Brain microvascular endothelial cell (primary cell): ENCODE measurements around the gene RABL3.
"Not testable (repeated sequence)": the region's sequence is repeated elsewhere in the genome, so short reads cannot be mapped to it uniquely, and the experiment has no call there.

ENCODE experiments used
- DNase-seq: peaks from one replicate; pipeline ENCODE4 v3.0.0-alpha.2; 2020
- H3K27ac ChIP-seq: fragments of 250-450 bp; sonication (Bioruptor Pico); 2 replicates; pipeline ENCODE4 v1.5.1; 2020; ENCODE audit warnings: mild to moderate bottlenecking, moderate library complexity
- H3K27me3 ChIP-seq: fragments of 250-450 bp; sonication (Bioruptor Pico); replicated peaks from 2 replicates; pipeline ENCODE4 v1.5.1; 2020; ENCODE audit warnings: mild to moderate bottlenecking
- H3K36me3 ChIP-seq: fragments of 250-450 bp; sonication (Bioruptor Pico); replicated peaks from 2 replicates; pipeline ENCODE4 v1.5.1; 2020; ENCODE audit warnings: mild to moderate bottlenecking
- H3K4me3 ChIP-seq: 2 replicates; pipeline ENCODE4 v1.5.1; 2011; ENCODE audit warnings: low read depth, mild to moderate bottlenecking, control low read depth, low read length, moderate library complexity
- in situ Hi-C: cut with HindIII; loops from 2 replicates; pipeline ENCODE4 v1.10.0; 2017; ENCODE audit warnings: low sequenced_read_pairs, low pct_ligation_motif_present
- TF ChIP-seq, protein P1 (sequence below): IDR thresholded peaks from 2 replicates; pipeline ENCODE4 v1.5.1; 2011; ENCODE audit warnings: low read depth, mild to moderate bottlenecking, moderate library complexity, low read length, control low read depth, inconsistent platforms; ENCODE audit errors: missing control alignments

RABL3 gene, protein sequence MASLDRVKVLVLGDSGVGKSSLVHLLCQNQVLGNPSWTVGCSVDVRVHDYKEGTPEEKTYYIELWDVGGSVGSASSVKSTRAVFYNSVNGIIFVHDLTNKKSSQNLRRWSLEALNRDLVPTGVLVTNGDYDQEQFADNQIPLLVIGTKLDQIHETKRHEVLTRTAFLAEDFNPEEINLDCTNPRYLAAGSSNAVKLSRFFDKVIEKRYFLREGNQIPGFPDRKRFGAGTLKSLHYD

DNA sequence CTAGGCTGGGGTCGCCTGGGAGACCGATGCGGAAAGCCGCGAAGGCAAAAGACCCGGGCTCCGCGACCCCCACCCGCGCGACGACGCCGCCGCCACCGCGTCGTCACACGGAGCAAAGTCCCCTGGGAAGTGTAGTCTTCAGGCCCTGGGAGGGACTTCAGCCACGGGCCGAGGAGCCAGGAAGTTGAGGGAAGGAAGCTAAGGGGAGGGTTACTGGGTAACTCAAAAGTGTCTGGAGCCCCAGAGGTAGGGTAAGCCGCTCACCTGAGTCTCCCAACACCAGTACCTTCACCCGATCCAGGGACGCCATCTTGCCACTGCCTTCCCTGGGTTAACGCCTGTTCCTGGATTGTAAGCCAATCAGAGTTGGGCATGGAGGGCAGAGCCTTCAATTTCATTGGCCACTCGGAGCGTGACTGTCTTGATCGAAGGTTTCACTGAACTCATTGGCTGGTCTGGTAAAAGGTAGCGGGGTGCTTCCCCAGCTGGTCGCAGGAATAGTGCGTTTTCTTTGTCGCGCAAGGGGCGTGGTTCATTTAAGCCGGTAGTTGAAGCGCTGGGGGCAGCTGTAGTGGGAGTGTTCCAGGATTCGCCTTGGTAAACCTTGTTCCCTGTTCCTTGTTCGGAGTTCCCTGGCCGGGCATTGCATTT, at the start of gene RABL3, which contains the start of gene GTF2E1:
Gene RABL3, minus strand, starts transcription at position 319 of the 651 bp plus-strand sequence. Its CDS starts 9 bp downstream, at position 310.
Gene GTF2E1, plus strand, starts transcription at position 547 of the 651 bp plus-strand sequence. CDS start 7,809 bp downstream, outside the sequence.
- in situ Hi-C loops: no loop called here
- Histone ChIP-seq H3K27ac (peak within 1 kb of the TSS; percentile 98), H3K36me3 (peaks cover 1% of the 10 kb centered on the region), H3K4me3 (peak within 1 kb of the TSS; percentile 93), H3K27me3 (no peaks in the 10 kb centered on the region)
- peak; percentile 100 for DNase-seq
- TF ChIP-seq, protein P1, sequence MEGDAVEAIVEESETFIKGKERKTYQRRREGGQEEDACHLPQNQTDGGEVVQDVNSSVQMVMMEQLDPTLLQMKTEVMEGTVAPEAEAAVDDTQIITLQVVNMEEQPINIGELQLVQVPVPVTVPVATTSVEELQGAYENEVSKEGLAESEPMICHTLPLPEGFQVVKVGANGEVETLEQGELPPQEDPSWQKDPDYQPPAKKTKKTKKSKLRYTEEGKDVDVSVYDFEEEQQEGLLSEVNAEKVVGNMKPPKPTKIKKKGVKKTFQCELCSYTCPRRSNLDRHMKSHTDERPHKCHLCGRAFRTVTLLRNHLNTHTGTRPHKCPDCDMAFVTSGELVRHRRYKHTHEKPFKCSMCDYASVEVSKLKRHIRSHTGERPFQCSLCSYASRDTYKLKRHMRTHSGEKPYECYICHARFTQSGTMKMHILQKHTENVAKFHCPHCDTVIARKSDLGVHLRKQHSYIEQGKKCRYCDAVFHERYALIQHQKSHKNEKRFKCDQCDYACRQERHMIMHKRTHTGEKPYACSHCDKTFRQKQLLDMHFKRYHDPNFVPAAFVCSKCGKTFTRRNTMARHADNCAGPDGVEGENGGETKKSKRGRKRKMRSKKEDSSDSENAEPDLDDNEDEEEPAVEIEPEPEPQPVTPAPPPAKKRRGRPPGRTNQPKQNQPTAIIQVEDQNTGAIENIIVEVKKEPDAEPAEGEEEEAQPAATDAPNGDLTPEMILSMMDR: no peak

DNA sequence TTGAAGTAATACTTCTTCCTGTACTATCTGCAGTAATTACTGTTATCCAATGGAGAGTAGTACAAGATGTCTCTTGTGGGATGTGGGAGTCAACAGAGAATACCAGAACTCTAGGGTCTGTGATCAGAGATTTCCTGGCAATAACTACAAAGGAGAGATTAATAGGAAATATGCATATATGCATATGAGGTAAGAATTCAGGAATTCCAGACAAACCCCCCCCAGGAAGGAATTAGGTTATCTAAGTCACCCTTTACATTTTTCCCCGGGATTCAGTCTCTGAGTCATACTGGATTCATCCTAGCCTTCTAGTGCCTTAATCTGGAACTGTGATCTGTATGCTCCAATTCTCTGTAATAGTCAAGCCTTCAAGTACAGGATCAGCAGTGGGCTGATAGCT, 49.6 kb upstream of the RABL3 start:
- peak; percentile 61 for DNase-seq
- TF ChIP-seq, protein P1: no peak
- Histone ChIP-seq H3K4me3 (no peak overlapping the region), H3K27ac (no peak overlapping the region), H3K36me3 (no peaks in the 10 kb centered on the region), H3K27me3 (no peaks in the 10 kb centered on the region)
- in situ Hi-C loops: no loop called here

DNA sequence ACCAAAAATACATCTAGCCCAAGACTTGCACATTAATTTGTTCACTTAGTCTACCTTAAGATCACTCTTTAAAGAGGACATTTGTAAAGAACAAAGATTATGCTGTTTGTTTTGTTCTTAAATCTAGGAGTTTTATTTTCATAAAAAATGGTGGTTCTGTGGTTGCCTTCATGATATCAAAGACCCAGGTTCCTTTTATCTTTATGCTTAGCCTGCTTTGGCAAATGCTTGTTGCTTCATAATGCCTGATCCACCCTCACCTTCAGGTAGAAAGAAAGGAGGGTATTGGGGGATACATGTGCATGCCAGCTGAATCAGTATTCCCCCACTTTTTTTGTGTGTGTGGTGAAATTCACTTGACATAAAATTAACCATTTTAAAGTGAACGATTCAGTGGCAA, 48.7 kb upstream of the RABL3 start:
- Histone ChIP-seq H3K36me3 (no peaks in the 10 kb centered on the region), H3K4me3 (no peak overlapping the region), H3K27ac (no peak overlapping the region), H3K27me3 (no peaks in the 10 kb centered on the region)
- TF ChIP-seq, protein P1: no peak
- in situ Hi-C loops: no loop called here
- DNase-seq: no peak

DNA sequence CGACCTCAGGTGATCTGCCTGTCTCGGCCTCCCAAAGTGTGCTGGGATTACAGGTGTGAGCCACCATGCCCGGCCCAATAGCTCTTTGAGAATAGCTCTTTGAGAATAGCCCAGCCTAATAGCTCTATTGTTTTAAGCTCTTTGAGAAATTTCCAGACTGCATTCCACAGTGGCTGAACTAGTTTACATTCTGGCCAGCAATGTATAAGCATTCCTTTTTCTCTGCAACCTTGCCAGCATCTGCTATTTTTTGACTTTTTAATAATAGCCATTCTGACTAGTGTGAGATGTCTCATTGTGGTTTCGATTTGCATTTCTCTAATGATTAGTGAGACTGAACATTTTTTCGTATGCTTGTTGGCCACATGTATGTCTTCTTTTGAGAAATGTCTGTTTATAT, 43.5 kb upstream of the RABL3 start:
- H3K27me3 ChIP-seq, H3K4me3 ChIP-seq, H3K36me3 ChIP-seq, in situ Hi-C loops, H3K27ac ChIP-seq: not testable (repeated sequence)
- DNase-seq: peak; percentile 51

DNA sequence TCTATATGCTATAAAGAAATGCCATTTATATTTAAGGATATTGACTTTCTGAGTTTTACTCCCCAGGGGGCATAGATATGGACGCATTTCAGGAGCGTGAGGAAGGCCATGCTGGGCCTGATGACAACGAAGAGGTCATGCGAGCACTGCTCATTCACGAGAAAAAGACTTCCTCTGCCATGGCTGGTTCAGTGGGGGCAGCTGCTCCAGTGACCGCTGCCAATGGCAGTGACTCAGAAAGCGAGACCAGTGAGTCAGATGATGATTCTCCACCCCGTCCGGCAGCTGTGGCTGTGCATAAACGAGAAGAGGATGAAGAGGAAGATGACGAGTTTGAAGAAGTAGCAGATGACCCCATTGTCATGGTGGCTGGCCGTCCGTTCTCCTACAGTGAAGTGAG, 38.7 kb upstream of the RABL3 start:
- Histone ChIP-seq H3K4me3 (peak overlapping the region; percentile 9), H3K27me3 (no peaks in the 10 kb centered on the region), H3K27ac (peak overlapping the region; percentile 47), H3K36me3 (no peaks in the 10 kb centered on the region)
- TF ChIP-seq, protein P1: no peak
- DNase-seq: peak; percentile 94
- in situ Hi-C loops: no loop called here

DNA sequence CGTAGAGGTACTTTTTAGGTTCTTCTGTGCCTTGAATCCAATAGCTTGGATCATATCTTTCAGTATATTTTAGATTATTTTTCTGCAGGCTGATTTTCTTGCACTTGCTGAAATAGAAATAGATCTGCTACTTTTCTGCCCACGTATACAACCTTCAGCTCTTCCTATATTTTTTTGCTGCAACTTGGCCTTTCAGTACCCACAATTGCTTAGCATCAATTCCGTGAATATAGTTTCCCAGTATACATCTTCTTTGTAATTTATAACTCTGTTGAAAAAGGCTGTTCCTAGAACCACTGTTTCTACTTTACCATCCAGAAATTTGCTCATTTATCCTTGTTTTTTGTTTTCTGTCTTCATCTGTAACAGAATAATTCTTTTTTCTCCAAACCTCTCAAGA, 36.5 kb upstream of the RABL3 start:
- in situ Hi-C loops: no loop called here

More for the DNA sequence above, 36.5 kb upstream of the RABL3 start:
- Histone ChIP-seq H3K36me3 (no peaks in the 10 kb centered on the region), H3K27me3 (no peaks in the 10 kb centered on the region), H3K27ac (no peak overlapping the region), H3K4me3 (no peak overlapping the region)
- no peak for DNase-seq
- TF ChIP-seq, protein P1: no peak
